Hematopoietic multipotent progenitor cell treated with erythropoietin and hydrocortisone succinate and interleukin-3 and kit ligand, for 4 days (in vitro differentiated cells): ENCODE measurements around the gene TMEM106B.

Source experiments
- DNase-seq: peaks from one replicate; pipeline ENCODE4 v3.0.0-alpha.2; 2015

The TMEM106B gene

GRCh38 chr7:12229046-12229445, 18.0 kb downstream of the TMEM106B start:
- DNase-seq: no peak

GRCh38 chr7:12231097-12231496, 20.0 kb downstream of the TMEM106B start:
- DNase-seq: no peak

- DNase-seq: no peak
Measured at GRCh38 chr7:12233175-12233574, 22.1 kb downstream of the TMEM106B start.

- DNase-seq: no peak
Measured at GRCh38 chr7:12234334-12234865, 23.3 kb downstream of the TMEM106B start.

GRCh38 chr7:12235970-12236369, 24.9 kb downstream of the TMEM106B start:
- DNase-seq: no peak

GRCh38 chr7:12237007-12237406, 25.9 kb downstream of the TMEM106B start:
- DNase-seq: no peak

- DNase-seq: peak; percentile 46
Measured at GRCh38 chr7:12239806-12240205, 28.7 kb downstream of the TMEM106B start.

GRCh38 chr7:12244129-12244528, 33.0 kb downstream of the TMEM106B start:
- peak; percentile 53 for DNase-seq

- no peak for DNase-seq
Measured at GRCh38 chr7:12244694-12245093, 33.6 kb downstream of the TMEM106B start.

- no peak for DNase-seq
Measured at GRCh38 chr7:12249706-12250105, 38.6 kb downstream of the TMEM106B start.

GRCh38 chr7:12250232-12250631, 39.1 kb downstream of the TMEM106B start:
- DNase-seq: no peak

GRCh38 chr7:12256090-12256489, 45.0 kb downstream of the TMEM106B start:
- DNase-seq: no peak

GRCh38 chr7:12257582-12257981, 46.5 kb downstream of the TMEM106B start:
- peak; percentile 35 for DNase-seq

- DNase-seq: no peak
Measured at GRCh38 chr7:12258074-12258473, 47.0 kb downstream of the TMEM106B start.

- no peak for DNase-seq
Measured at GRCh38 chr7:12267542-12267941, 56.4 kb downstream of the TMEM106B start.

- no peak for DNase-seq
Measured at GRCh38 chr7:12269100-12269895, 58.2 kb downstream of the TMEM106B start.

- DNase-seq: peak; percentile 4
Measured at GRCh38 chr7:12281038-12281437, 69.9 kb downstream of the TMEM106B start.

- DNase-seq: no peak
Measured at GRCh38 chr7:12287901-12288300, 76.8 kb downstream of the TMEM106B start.

- no peak for DNase-seq
Measured at GRCh38 chr7:12289996-12290395, 78.9 kb downstream of the TMEM106B start.

- DNase-seq: no peak
Measured at GRCh38 chr7:12290761-12291160, 79.7 kb downstream of the TMEM106B start.

GRCh38 chr7:12291870-12292269, 80.8 kb downstream of the TMEM106B start:
- DNase-seq: peak; percentile 27
